Embryonic facial prominence (tissue), 1 donor: Measurements from ENCODE around the gene GLIS2.

Source experiments
- DNase-seq: peaks from one replicate; pipeline ENCODE4 v3.0.0-alpha.2; 2016; ENCODE audit errors: extremely low spot score

Gene GLIS2

DNA sequence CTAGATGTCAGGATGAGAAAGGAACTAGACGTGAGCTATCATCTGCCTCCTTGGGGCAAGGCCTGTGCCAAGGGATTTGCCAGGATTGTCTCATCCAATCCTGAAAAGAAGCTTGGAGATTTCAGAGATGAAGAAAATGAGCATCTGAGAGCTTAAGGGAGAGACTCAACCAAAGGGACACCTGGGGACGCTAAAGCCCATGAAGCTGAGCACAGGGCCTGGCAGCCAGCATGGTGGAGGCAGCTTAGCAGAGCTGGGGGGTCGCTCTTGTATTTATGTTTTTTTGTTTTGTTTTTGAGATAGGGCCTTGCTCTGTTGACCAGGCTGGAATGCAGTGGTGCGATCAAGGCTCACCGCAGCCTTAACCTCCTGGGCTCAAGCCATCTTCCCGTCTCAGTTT lies 18.4 kb upstream of the GLIS2 start:
- no peak for DNase-seq

DNA sequence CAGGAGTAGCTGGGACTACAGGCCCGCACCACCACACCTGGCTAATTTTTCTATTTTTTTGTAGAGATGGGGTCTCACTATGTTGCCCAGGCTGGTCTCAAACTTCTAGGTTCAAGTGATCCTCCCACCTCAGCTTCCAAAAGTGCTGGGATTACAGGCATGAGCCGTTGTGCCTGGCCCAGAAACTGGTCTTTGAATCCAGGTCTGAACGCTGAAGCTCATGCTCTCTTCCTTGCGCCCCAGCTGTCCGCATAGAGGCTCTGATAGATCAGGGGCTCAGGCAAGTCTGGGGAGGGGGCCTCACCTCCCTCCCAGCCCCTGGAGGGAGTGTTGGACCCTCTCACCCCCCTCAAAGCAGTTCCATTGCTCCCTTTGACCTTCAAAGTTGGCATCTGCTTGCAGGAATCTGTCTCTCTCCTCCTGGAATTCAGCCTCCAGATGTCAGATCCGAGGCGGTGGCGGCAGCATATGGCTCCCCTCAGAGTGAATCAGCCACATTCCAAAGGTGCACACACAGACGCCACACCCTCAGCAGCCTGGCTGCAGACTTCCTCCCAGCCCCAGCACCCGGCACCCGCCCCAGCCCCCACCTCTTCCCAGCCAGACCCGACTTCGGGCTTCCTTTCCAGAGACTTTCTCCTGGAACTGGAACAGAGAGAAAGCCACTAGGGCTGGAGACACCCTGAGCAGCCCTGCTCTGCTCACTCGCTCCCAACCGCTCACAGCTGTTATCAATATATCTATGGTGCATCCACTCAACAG lies 16.9 kb upstream of the GLIS2 start:
- peak; percentile 73 for DNase-seq

DNA sequence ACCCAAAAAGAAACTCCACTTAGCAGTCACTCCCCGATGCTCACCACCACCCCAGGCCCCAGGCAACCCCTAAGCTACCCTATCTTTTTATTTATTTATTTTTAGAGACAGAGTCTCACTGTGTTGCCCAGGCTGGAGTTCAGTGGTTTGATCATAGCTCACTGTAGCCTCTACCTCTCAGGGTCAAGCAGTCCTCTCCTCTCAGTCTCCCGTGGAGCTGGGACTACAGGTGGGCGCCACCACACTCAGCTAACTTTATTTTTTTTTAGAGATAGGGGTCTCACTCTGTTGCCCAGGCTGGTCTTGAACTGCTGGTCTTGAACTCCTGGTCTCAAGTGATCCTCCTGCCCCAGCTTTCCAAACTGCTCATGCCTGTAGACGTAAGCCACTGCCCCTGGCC lies 14.7 kb upstream of the GLIS2 start:
- DNase-seq, result no peak

DNA sequence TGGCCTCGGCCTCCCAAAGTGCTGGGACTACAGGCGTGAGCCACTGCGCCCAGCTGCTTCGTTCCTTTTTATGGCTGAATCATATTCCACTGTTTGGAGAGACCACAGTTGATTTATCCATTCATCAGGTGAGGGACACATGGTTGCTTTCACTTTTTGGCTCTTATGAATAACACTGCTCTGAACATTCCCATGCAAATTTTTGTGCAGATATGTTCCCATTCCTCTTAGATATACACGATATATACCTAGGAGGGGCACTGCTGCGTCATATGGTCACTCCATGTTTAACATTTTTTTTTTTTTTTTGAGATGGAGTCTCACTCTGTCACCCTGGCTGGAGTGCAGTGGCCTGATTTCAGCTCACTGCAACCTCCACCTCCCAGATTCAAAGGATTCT lies 13.9 kb upstream of the GLIS2 start:
- DNase-seq, result no peak

DNA sequence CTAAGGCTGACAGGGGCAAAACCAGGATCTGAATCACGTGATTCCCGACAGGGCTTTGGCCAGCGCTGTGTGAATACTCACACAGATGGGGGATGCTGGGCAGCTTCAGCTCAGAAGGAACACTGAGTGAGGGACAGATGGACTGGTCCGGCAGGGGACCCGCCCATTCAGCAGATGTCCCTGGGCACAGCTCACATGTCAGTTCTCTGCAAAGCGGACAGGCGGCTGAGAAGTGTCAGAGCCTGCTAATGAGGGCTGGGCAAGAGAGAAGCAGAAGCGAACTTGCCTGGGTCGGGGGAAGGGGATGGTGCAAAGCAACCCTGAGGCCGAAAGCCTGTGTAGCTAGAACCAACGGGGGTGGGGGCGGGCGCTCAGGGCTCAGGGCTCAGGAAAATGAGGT lies 11.9 kb upstream of the GLIS2 start:
- DNase-seq, result no peak

DNA sequence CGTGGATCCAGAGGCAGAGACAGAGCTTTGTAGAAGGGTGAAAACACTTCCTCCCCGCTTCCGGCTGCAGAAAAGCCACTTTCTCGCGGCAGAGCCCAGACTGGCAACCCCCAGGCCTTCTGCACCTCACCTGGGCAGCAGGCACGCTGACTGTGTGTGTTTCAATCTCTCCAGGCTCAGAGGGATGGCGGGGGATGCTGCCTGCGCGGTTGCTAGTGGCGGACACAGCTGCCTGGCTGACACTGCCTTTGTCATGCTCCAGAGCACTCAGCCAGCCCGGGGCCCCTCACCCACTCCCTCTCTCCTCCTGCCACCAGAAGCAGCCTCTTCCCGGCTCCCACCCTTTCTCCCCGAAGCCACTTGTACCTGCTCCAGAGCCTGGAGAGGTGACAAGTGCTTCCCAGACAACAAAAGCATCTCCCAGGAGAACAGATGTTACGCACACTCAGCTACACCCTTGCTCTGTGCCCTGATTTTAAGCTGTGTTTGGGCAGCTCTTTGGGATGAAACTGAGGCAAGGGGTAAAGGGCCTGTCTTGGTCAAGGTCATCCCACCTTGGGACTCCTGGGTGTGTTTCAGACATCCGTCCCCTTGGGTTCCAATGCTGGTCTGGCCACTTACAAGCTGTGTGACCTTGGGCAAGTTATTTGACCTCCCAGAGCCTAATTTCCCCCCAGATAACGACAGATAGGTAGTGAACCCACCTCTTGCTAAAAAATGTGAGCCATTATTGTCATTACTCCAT lies 9.2 kb upstream of the GLIS2 start:
- DNase-seq, result no peak

DNA sequence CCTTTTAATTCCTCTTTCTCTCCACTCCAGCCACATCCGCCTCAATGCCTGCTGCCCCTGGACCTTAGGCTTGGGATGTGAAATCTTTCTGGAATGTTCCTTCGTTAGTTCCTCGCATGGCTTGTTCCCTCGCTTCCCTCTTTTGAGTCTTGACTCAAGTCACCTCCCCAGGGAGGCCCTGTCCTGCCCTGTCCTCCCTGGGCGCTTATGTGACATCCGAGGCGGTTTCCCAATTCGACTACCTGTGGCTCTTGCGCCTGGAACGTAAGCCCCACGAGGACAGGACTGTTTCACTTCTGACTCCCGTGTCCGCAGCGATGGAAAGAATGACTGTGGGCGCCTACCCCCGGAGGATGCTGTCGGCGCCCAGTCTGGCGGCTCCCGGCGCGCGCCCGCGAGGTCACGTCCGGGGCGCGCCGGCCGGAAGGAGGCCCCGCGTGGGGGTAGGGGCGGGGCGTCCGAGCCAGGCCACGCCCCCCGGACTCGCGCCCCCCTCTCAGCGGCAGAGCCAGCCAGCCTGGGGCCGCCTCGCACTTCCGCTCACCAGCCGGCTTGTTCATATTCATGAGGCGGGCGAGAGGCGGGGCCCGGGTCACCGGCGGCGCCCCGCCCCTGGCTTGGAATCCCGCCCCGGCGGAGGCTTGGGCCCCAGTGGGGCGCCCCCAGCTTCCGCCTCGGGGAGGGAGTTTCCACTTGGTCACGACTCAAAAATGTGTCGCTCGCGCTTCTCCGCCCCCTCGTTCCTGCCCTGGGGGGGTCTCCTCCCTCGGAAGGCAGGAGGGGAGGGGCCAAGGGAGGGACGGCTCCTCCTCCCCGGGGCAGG lies 8.4 kb upstream of the GLIS2 start:
- peak; percentile 79 for DNase-seq

DNA sequence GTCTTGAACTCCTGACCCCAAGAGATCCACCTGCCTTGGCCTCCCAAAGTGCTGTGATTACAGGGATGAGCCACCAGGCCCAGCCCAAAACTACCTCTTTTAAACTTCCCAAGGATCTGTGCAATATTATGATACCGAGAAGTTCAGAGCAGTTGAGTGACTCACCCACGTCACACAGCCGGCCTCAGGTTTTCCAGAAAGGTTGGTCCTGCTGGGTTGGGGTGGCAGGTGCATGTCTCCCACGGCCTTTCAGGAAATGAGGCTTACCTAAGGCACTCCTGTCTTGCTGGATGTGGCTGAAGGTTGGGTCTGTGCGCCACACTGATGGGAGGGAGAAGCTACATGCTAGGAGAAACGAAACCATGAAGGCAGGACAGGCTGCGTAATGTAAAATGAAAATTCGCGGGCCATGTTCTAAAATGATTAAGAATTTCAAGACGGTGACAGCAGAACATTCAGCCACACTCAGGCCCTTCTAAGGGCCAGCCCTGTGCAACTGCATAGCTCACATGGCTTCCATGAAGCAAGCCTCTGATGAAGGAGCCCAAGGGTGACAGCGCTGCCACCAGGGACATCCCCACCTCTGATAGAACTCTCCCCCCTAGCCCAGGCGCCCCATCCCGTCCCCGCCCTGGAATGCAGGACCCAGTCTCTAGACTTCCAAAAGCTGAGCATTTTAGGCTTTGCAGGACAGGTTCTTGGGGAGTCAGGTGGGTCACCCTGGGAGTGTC lies 6.6 kb upstream of the GLIS2 start:
- no peak for DNase-seq

DNA sequence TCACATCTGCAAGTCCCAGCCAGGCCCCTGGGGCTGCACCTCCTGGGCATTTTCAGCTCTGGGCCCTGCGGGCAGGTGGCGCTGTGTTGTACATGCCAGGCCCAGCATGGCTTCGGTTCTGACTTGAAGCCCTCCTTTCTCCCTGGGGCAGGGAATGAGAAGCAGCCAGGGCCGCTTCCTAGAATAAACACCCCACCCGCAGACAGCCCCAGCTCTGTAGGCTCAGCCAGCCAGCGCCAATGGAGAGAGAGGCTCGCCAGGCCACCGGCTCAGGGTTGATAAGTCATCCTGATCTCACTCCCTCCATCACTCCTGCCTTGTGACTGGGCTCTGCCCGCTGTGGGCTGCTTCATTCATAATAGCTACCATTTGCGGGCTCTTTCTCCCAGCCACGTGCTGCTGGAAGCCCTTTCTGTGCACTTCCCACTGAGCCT lies 6.0 kb upstream of the GLIS2 start:
- DNase-seq, result no peak

DNA sequence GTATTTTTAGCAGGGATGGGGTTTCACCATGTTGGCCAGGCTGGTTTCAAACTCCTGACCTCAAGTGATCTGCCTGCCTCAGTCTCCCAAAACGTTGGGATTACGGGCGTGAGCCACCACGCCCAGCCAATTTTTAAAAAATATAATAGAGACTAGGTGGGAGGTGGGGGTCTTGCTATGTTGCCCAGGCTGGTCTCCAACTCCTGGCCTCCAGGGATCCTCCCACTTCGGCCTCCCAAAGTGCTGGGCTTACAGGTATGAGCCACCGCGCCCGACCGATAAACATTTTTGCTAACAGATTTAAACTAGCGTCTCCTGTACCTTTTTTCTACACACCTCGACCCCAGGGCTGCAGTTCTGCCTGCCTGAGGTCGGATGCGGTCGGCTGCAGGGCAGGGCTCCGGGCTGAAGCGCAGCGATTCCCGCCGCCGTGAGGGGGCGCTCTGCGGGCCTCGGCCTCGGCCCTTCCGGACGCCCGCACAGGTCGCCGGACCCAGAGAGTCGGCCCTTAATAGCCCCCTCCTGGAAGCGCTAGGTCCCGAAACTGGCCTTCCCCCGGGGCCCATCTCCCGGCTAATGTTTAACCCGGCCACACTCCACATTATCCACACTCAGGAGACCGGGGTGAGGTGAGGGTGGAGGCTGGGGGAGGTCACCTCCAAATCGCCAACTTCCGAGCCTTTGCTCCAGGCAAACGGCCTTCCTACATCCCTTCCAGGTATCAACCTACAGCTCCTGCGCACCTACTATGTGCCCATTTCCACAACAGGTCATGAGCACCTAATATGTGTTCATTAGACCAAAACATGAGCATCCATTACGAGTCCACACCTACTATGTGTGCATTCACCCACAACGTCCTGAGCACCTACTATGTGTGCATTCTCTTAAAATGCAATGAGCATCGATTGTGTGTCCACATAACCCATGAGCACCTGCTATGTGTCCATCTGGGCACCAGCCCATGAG lies 2.0 kb upstream of the GLIS2 start:
- DNase-seq, result no peak

DNA sequence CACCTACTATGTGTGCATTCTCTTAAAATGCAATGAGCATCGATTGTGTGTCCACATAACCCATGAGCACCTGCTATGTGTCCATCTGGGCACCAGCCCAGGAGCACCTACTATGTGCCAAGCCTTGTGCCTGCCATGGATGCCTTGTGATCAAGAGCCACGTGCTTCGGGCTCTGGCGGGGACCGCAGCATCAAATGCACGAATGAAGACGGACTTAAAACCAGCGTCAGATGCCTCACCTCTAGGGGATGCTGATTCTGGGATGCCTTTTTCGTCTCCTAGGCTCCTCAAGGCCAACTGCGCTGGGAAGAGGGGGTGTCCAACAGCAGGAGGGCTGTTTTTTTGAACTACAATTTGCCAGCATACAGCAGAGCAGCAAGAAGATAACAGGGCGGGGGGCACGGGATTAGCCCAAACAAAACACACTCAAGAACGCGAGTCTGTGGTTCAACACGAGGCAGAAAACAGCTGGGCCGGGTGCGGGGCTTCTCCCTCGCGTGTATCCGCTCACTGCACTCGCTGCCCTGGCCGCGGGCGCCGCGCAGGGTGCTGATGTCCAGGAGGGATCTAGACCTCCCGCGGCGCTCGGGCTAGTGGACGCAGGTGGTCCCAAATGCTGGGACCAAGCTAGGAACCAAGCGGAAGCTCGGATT lies 1.2 kb upstream of the GLIS2 start:
- no peak for DNase-seq

DNA sequence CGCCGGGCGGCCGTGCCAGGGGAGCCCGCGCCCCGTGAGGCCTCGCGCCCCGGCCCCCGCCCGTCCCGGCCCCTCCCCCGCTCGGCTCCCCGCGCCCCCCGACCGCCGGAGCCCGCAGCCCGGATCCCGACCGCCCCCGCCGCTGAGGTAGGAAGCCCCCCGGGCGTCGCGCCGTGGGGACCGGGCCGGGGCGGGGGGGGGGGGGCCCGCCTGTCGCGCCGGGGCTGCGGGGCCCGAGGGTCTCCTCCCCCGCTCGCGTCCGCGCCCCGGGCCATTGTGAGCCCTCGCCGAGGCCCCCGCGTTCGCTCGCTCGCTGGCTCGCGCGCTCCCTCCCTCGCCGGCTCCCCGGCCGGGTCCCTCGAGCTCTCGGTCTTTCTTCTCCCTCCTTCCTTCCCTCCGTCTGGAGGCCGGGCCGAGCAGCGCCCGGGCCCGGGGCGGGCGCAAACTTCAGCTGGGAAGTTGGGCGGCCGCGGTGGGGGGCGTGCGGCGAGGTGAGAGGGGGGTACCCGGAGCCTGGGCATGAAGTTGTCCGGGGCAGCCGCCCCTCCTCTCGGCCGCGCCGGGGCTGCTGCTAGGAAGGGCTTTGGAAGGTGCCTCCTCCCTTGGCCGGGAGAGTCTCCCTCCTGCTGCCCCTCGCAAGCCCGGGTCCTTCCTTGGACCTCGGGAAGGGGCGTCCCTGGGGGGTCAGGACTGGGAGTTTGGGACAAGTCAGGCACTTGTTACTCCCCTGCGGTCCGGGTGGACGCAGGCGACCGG lies 419 bp downstream of the GLIS2 start:
- DNase-seq, result no peak

DNA sequence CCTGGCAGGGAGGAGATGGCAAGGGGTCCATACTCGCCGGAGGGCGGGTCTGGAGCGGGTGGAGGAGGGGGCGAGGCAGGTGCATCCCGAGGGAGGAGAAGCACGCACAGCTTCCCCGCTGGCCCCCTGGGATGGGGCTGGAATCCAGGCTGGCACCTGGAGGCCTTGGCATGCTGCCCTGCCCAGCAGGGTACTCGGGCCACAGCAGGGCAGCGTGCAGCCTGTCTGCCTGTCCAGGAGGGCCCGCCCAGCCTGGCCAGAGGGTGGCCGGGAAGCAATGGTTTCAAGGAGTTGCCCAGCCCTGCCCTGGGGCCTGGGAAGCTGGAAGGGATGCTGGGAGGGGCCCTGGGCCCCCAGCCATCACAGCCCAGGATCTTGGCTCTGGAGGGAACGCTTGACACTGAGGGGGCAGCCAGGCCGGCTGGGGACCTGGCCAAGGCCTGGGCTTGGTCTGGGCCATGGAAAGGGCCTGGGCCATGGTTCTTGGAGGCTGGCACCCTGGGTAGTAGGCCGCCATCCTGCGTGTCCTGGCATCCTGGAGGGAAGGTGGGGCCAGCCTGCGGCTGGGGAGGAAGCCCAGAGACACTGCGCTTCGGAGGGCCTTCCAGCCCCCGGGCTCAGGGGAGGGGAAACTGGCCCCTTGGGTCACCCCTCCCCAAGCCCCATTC lies 1.1 kb downstream of the GLIS2 start:
- no peak for DNase-seq

DNA sequence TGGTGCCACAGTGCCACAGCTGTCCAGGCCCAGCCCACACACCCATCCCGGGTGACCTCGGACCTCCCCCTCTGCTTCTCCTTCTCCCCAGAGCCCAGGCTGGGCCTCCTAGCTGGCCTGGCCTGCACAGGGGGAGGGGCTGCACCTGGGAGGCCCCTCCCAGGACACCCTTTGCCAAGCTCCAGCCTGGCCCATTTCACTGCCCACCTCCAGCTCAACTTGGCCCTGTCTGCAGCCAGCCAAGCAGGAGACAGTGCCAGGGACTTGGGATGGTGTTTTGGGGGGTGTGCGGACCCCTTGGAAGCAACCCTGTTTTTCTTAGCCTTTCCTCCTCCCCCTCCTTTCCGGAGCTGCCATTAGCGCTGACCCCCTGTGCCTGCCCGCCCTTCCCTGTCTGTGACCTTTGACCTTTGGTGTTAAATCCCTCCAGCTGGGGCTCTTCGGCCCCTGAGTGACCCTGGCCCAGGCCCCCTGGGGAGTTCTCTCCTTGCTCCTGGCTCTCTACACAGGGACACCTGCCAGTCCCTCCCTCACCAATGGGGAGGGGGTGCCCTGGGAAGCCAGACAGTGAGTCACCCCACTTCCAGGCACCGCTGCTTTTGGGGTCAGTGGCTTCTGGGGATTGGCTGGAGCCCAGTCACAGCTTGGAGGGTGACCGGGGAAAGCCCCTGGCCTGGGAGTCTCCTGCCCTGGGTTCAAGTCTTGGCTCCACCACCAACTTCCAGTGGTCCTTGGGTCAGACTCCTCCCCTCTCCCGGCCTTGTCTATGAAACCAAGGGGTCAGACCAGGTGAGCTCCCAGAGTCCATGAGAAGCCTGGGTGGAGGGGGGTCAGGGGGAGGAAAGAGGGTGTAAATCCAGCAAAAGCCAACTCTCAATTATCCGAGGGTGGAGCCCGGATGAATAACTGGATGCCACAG lies 1.9 kb downstream of the GLIS2 start:
- no peak for DNase-seq

DNA sequence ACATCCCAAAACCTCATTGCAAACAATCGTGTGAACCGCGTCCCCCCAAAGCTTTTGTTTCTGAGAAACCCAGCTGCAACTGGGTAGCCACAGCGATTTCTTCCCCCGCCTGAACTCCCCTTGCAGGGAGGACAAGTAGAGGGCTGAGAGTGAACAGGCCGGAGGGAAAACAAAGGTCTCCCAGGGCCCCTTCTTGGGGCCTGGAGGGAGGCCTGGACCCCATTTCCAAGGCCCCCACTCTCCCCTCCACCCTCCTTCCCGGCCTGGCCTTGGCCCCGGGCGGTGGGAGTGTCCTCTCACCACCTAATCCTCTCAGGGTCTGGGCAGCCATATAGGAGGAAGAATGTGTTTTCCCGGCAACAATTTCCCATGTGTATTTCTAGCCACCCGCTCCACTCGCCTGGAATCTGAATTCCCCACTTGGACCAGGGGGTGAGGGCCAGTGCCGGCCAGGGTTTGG lies 2.6 kb downstream of the GLIS2 start:
- no peak for DNase-seq

DNA sequence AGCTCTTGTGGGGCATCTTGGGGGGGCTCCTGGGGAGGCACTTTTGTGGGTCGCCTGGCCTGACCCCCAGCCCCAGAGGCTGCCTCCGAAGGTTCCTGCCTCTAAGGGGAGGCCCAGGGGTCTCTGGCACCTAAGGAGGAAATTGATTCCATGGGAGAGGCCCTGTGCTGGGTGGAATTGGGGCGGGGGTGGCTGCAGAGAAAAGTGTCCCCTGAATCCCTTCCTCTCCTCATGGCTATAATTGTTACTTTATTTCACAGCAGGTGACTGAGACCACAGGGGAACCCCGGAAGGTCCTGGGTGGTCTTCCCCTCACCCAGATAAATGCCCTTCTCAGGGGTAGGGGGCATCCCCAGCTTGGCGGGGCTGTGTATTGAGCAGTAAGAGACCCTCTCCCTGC lies 3.1 kb downstream of the GLIS2 start:
- no peak for DNase-seq
